Esophagus (tissue), 2 donors: ENCODE results near the gene PRR11. TPM values are rescaled to one million over a fixed set of nuclear protein-coding genes. Genes with fewer than 3 reads are reported as not detected.
"Not testable (repeated sequence)": the region's sequence is repeated elsewhere in the genome, so short reads cannot be mapped to it uniquely, and the experiment has no call there.

Experiments
- H3K27ac ChIP-seq, 2 donors: one replicate each; pipeline ENCODE4 v1.5.1; 2013; ENCODE audit warnings: low read depth in 2 of 2, mild to moderate bottlenecking in 2 of 2, inconsistent platforms in 1 of 2, low read length in 1 of 2, moderate library complexity in 1 of 2
- H3K27me3 ChIP-seq, 2 donors: one replicate each; pipeline ENCODE4 v1.6.1; 2013; ENCODE audit warnings: low read length in 2 of 2, control low read depth in 1 of 2, mild to moderate bottlenecking in 1 of 2; ENCODE audit not compliant: insufficient read depth in 2 of 2, control insufficient read depth in 1 of 2
- H3K36me3 ChIP-seq, 2 donors: one replicate each; pipeline ENCODE4 v1.6.1; 2013; ENCODE audit warnings: low read length in 1 of 2; ENCODE audit not compliant: control insufficient read depth in 2 of 2, insufficient read depth in 2 of 2
- H3K4me1 ChIP-seq, 2 donors: one replicate each; pipeline ENCODE4 v1.6.1; 2013; ENCODE audit warnings: low read length in 1 of 2; ENCODE audit not compliant: control insufficient read depth in 2 of 2, insufficient read depth in 2 of 2
- H3K4me3 ChIP-seq, 2 donors: one replicate each; pipeline ENCODE4 v1.5.1; 2013; ENCODE audit warnings: low read length in 2 of 2, mild to moderate bottlenecking in 2 of 2, low read depth in 1 of 2, moderate library complexity in 1 of 2
- H3K9me3 ChIP-seq, 2 donors: one replicate each; pipeline ENCODE4 v1.6.1; 2013; ENCODE audit warnings: mild to moderate bottlenecking in 2 of 2, low read depth in 1 of 2, low read length in 1 of 2, moderate library complexity in 1 of 2; ENCODE audit not compliant: control insufficient read depth in 2 of 2, insufficient read depth in 1 of 2
- WGBS, 2 donors: extraction: QIAGEN DNeasy Blood & Tissue Kit; methylation state at CpG; one replicate each; pipeline ENCODE4 v1.1.7; 2013; 5-methylcytosine and 5-hydroxymethylcytosine counted together
- polyA plus RNA-seq, 2 donors: library from polyadenylated mRNA; stranded (reverse); fragments of 200-250 nt; gene quantifications; one replicate each; pipeline ENCODE4 v1.2.3, GENCODE V29; 2013
- donor health status: healthy with polysubstance abuse.
- donor health status: Bipolar disorder and iron deficiency.

The PRR11 gene
- polyA plus RNA-seq, 2 donors = 2.7 to 4.4 TPM

- H3K36me3 ChIP-seq = peaks cover 0 to 5% of the 10 kb centered on the region in 2 donors
- WGBS, 2 donors = 97% methylated on average over 33 of the region's 33 CpGs
- no peaks in the 10 kb centered on the region for H3K27me3 ChIP-seq
- H3K27ac ChIP-seq = no peak overlapping the region
- no peaks in the 10 kb centered on the region for H3K4me1 ChIP-seq
- H3K9me3 ChIP-seq = no peaks in the 10 kb centered on the region
- H3K4me3 ChIP-seq = no peak overlapping the region
Observed at GRCh38 chr17:59172436-59173004, 17.0 kb downstream of the PRR11 start.

GRCh38 chr17:59174671-59175070 is 19.1 kb downstream of the PRR11 start:
- 96 to 98% methylated on average over 11 of the region's 11 CpGs for WGBS, 2 donors
- H3K4me3 ChIP-seq = no peak overlapping the region
- H3K27me3 ChIP-seq = no peaks in the 10 kb centered on the region
- no peaks in the 10 kb centered on the region for H3K4me1 ChIP-seq
- H3K27ac ChIP-seq = no peak overlapping the region
- peaks cover 0 to 5% of the 10 kb centered on the region in 2 donors for H3K36me3 ChIP-seq
- H3K9me3 ChIP-seq = no peaks in the 10 kb centered on the region

- Histone ChIP-seq H3K4me1 (no peaks in the 10 kb centered on the region), H3K4me3 (no peak overlapping the region), H3K9me3 (no peaks in the 10 kb centered on the region), H3K27me3 (no peaks in the 10 kb centered on the region), H3K36me3 (peaks cover 0 to 5% of the 10 kb centered on the region in 2 donors), H3K27ac (no peak overlapping the region)
- WGBS, 2 donors = 93 to 98% methylated on average over 7 of the region's 7 CpGs
Observed at GRCh38 chr17:59175076-59175475, 19.5 kb downstream of the PRR11 start.

DNA sequence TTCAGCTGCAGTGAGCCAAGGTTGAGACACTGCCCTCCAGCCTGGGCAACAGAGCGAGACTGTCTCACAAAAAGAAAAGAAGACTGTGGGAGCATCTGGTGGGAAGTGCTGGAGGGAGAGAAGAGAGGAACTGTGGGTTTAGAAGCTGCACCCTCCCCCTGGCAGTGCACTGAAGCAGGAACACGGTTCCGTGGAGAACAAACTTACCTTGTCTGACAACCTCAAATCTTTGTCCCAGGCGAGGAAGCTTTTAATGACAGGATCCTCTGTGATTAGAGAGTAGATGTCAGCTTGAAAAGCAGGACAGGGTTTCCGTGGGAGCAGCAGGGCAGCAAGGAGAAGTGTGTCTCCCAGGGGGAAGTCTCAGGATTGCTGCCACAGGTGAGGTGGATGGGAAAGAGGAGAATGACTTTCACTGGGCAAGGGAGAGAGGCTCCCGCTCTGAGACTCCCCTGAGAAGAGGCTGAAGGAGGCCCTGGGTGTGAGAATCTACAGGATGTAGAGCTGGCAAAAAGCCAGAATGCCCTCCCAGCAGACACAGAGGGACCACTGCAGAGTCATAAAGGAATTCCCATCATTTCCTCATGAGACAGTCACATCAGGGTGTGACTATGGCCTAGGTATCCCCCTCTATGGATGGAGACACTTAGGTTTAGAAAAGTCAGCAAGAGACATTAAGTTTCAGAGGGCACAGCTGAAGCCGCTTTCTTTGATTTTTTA is 22.9 kb downstream of the PRR11 start:
- no peaks in the 10 kb centered on the region for H3K4me1 ChIP-seq
- H3K4me3 ChIP-seq = no peak overlapping the region
- H3K9me3 ChIP-seq = no peaks in the 10 kb centered on the region
- no peak overlapping the region for H3K27ac ChIP-seq
- no peaks in the 10 kb centered on the region for H3K36me3 ChIP-seq
- H3K27me3 ChIP-seq = no peaks in the 10 kb centered on the region
- 79 to 84% methylated on average over 7 of the region's 7 CpGs for WGBS, 2 donors

DNA sequence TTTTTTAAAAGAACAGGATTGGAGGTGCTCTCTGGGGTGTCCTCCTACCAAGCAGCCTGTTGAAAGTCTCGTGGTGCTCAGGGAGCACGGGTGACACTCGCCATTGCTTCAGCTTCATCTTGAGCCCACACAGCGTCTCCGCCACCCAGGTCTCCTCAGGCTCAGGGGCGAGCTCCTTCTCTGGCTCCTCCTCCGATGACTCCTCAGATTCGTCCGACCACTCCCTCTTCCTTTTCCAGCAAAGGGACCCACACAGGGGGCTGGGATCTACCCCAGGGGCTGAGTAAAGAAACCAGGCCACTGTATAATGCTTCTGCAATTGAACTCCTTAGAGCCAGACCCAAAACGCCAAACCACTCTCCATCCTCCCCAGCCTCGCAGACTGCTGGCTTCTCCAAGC is 24.1 kb downstream of the PRR11 start:
- H3K27me3 ChIP-seq, H3K4me1 ChIP-seq, H3K9me3 ChIP-seq, H3K27ac ChIP-seq, H3K4me3 ChIP-seq, H3K36me3 ChIP-seq: not testable (repeated sequence)
- 94 to 97% methylated on average over 11 of the region's 11 CpGs for WGBS, 2 donors

DNA sequence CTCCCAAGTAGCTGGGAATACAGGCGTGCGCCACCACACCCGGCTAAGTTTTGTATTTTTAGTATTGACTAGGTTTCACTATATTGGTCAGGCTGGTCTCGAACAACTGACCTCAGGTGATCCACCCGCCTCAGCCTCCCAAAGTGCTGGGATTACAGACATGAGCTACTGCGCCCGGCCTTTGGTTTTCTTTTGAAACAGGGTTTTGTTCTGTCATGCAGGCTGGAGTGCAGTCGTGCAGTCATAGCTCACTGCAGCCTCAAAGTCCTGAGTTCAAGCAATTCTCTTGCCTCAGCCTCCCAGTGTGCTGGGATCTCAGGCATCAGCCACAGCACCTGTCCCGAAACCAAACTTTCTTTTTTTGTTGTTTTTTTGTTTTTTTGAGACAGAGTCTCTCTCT is 25.1 kb downstream of the PRR11 start:
- Histone ChIP-seq H3K9me3 (no peaks in the 10 kb centered on the region), H3K4me1 (no peaks in the 10 kb centered on the region)
- WGBS, 2 donors = 96 to 97% methylated on average over 9 of the region's 9 CpGs

GRCh38 chr17:59181481-59181880 is 25.9 kb downstream of the PRR11 start:
- Histone ChIP-seq H3K4me1 (no peaks in the 10 kb centered on the region), H3K27ac (no peak overlapping the region), H3K36me3 (no peaks in the 10 kb centered on the region), H3K9me3 (no peaks in the 10 kb centered on the region), H3K4me3 (no peak overlapping the region), H3K27me3 (no peaks in the 10 kb centered on the region)
- 98% methylated on average over 9 of the region's 9 CpGs for WGBS, 2 donors

More for the DNA sequence above, 25.1 kb downstream of the PRR11 start:
- no peaks in the 10 kb centered on the region for H3K27me3 ChIP-seq
- no peaks in the 10 kb centered on the region for H3K36me3 ChIP-seq
- H3K27ac ChIP-seq = no peak overlapping the region
- H3K4me3 ChIP-seq = no peak overlapping the region

DNA sequence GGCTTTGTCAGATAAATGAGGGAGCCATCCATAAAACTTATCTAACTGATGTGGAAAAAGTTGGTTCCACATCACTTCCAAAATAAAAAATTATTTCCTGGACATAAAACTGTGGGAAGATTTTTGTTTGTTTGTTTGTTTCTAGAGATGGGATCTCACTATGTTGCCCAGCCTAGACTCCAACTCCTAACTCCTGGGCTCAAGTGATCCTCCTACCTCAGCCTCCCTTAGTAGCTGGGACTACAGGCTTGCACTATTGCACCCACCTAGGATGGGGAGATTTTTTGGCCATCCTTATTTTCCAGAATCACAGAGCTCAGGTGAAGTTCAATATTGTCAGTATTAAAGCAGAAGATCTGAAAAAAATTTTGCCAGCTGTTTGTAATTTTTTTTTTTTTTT is 30.5 kb downstream of the PRR11 start:
- no peaks in the 10 kb centered on the region for H3K27me3 ChIP-seq
- no peaks in the 10 kb centered on the region for H3K36me3 ChIP-seq
- no peaks in the 10 kb centered on the region for H3K4me1 ChIP-seq
- H3K9me3 ChIP-seq = no peaks in the 10 kb centered on the region
- no peak overlapping the region for H3K4me3 ChIP-seq
- no peak overlapping the region for H3K27ac ChIP-seq

DNA sequence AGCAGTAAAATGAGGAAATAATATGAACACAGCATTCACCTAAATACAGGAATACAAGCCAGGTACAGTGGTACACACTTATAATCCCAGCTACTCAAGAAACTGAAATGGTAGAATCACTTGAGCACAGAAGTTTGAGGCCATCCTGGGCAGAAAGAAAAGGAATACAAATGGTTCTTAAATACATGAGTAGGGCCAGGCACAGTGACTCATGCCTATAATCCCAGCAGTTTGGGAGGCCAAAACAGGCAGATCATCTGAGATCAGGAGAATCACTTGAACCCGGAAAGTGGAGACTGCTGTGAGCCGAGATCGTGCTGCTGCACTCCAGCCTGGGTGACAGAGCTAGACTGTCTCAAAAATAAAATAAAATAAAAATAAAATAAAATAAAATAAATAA is 31.3 kb downstream of the PRR11 start:
- H3K4me3 ChIP-seq = no peak overlapping the region
- H3K36me3 ChIP-seq = no peaks in the 10 kb centered on the region
- WGBS, 2 donors = 81 to 84% methylated on average over 3 of the region's 3 CpGs
- no peaks in the 10 kb centered on the region for H3K27me3 ChIP-seq
- no peak overlapping the region for H3K27ac ChIP-seq
- no peaks in the 10 kb centered on the region for H3K9me3 ChIP-seq
- no peaks in the 10 kb centered on the region for H3K4me1 ChIP-seq

DNA sequence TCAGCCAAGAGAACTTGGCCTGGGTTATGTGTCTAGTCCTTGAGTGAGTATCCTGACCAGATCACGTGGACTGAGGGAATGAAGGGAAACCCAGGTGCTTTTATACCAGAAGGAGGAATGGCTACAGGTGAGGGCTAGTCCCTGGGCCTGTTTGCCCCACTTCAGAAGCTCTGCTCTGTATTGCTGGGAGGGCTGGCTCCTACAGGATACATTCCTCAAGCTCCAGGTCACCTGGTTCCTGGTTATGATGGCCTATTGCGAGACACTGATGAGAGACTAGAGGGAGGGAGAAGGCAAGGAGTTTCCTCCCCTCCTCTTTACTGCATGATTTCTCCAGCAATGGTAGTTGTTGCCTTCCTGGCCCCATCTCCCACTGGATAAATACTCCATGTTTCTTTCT is 35.3 kb downstream of the PRR11 start:
- 90 to 95% methylated on average over 2 of the region's 2 CpGs for WGBS, 2 donors
- H3K4me3 ChIP-seq = no peak overlapping the region
- H3K27me3 ChIP-seq = no peaks in the 10 kb centered on the region
- H3K36me3 ChIP-seq = no peaks in the 10 kb centered on the region
- no peak overlapping the region for H3K27ac ChIP-seq
- H3K4me1 ChIP-seq = no peaks in the 10 kb centered on the region
- H3K9me3 ChIP-seq = no peaks in the 10 kb centered on the region
